HG02970 (cell line): ENCODE results near the gene KCTD6.

ENCODE experiments used
- ATAC-seq: cut with Tn5 transposase; IDR thresholded peaks from one replicate; pipeline ENCODE4 v1.9.1; 2021; ENCODE audit warnings: mild to moderate bottlenecking, moderate library complexity, moderate number of reproducible peaks; ENCODE audit not compliant: unreplicated experiment, low FRiP score

KCTD6 gene

GRCh38 chr3:58491506-58492402 lies at the start of gene KCTD6:
Gene KCTD6 (plus strand): TSS chr3:58492096. CDS start chr3:58498756, 6,660 bp downstream.
- peak; percentile 95 for ATAC-seq

- no peak for ATAC-seq
Observed at GRCh38 chr3:58452176-58452575, 39.7 kb upstream of the KCTD6 start.

DNA sequence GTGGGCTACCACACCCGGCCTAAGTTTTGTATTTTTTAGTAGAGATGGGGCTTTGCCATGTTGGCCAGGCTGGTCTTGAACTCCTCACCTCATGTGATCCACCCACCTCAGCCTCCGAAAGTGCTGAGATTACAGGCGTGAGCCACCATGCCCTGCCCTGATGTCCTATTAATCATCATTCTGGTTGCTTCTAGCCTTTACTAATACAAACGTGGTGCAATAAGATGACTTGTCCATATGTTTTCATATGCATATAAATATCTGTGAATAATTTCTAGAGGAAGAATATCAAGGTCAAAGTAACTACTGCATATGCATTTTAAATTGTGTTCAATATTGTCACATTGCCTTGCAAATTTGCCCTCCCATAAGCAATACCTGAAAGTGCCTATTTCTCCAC lies 32.7 kb upstream of the KCTD6 start:
- no peak for ATAC-seq

DNA sequence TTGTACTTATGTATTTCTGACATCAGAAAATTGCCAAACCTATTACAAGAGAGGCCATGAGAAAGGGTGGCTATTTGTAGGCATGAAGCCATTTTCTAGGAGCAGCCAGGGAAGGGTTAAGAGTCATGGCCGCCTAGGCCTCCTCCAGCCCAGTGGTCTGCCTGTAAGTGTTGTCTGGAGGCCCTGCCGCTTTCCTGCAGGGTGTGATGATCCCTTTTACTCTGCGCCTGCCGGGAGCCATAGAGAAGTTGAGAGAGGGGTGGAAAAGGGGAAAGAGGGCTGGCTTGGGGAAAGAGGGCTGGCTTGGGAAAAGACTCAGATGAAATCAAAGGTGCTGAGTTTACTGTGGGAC lies 29.1 kb upstream of the KCTD6 start:
- ATAC-seq = no peak

- no peak for ATAC-seq
Observed at GRCh38 chr3:58463181-58463941, 28.5 kb upstream of the KCTD6 start.

- no peak for ATAC-seq
Observed at GRCh38 chr3:58463942-58464271, 28.0 kb upstream of the KCTD6 start.

- ATAC-seq = no peak
Observed at GRCh38 chr3:58464866-58465265, 27.0 kb upstream of the KCTD6 start.

- no peak for ATAC-seq
Observed at GRCh38 chr3:58466899-58467563, 24.9 kb upstream of the KCTD6 start.

DNA sequence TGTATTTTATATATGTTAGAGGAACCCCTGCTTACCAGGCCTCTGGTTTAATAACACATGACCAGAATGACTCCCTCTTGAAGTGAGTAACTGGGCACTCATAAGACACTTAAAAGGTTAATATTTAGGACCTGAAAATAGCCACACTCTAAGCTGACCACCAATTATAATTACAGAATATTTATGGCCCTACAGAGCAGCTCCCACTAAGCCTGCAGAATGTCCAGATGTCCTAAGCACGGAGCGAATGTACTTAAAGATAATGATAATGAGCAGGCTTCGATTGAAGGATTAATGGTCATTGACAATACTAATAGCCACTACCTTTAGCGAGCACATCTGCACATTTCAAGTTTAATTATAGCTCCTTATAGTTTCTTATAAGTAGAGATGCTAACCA lies 22.8 kb upstream of the KCTD6 start:
- ATAC-seq = no peak

DNA sequence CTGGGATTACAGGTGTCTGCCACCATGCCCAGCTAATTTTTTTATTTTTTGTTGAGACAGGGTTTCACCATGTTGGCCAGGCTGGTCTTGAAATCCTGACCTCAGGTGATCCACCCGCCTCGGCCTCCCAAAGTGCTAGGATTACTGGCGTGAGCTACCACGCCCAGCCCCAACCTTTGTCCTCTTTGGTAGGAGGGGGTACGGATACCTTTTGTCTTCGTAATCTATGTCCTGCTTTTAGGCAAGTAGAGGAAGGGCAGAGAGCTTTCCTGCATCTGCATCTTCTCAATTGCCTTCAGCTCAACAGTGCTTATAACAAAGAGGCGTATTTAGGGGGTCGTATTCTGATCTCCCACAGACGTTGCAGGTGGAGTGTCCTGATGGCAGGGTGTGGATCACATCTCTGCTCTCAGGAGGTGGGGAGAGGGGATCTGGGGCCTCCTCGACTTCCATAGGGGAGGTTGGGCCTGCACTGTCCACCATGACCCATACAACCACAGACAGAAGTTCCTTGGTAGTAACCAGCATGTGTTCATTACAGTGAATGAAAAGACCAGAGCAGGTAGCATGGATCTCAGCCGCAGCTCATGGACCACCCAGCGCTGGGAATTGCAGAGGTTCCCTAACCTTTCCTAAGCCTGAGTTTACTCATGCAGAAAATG lies 21.4 kb upstream of the KCTD6 start:
- ATAC-seq = no peak

DNA sequence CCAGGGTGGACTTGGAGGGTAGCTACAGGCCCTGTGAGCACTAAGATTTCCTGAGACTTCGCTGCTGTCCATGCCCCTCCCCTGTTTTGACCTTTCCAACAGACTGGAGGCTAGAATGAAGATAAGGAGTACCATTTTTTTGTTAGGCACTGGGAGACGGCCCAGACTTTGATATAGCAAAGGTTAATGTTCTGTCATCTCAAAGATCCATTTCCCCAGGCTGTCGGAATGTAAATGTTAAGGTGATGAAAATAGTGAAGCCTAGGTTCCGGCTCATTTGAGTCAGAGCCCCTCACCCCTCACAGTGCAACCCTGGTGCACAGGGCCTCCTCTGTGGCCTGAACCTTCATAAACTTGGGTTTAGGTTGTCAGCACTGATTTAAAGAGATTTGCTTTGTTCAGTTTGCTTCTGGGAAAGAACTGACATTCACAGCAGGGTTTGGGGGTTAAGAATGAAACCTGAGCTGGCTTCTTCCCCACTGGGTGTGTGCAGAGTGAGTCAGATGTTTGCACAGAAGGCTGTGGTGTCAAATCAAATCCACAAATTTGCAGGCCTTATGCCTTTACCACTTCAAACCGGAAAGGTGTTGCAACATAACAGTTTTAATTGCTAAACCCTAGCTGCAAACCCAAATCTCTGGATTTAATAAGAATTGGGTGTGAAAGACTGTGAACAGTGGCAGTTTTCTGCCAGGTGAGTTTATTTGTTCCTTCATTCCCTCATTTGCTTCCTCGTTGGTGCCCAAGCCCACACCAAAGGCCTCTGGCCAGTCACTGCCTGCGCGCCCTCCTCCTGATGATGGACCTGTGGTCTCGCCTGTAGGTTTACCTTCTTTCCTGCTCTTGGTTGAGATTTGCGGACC lies 20.6 kb upstream of the KCTD6 start:
- ATAC-seq = no peak

DNA sequence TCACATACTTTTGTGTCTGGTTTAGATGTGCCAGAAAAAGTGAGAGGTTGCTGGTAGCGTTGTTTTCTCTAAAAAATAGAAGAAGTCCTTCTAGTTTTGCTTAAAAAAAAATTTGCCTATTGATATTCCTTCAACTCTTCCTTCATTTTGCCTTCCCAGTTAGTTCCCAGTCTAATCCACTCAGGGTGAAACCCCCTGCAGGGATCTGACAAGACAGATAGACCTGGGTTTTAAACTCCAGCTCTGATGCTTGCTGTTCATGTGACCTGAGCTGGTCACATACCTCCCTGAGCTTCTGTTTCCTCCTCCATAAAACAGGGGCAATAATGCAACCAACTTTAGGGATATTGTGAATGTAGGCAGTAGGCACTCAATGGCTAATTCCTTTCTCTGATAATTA lies 18.6 kb upstream of the KCTD6 start:
- no peak for ATAC-seq

GRCh38 chr3:58474348-58474911 lies 17.5 kb upstream of the KCTD6 start:
- ATAC-seq = no peak

- no peak for ATAC-seq
Observed at GRCh38 chr3:58474967-58475578, 16.8 kb upstream of the KCTD6 start.

DNA sequence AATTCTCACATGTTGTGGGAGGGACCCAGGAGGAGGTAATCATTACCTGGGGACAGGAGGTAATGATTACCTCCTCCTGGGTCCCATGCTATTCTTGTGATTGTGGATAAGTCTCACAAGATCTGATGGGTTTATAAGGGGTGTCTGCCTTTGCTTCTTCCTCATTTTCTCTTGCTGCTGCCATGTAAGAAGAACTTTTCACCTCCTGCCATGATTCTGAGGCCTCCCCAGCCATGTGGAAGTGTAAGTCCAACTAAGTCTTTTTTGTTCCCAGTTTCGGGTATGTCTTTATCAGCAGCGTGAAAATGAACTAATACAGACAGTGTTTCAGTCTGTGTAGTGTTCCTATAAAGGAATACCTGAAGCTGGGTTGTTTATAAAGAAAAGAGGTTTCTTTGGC lies 13.1 kb upstream of the KCTD6 start:
- ATAC-seq = no peak

GRCh38 chr3:58480309-58480708 lies 11.6 kb upstream of the KCTD6 start:
- no peak for ATAC-seq

DNA sequence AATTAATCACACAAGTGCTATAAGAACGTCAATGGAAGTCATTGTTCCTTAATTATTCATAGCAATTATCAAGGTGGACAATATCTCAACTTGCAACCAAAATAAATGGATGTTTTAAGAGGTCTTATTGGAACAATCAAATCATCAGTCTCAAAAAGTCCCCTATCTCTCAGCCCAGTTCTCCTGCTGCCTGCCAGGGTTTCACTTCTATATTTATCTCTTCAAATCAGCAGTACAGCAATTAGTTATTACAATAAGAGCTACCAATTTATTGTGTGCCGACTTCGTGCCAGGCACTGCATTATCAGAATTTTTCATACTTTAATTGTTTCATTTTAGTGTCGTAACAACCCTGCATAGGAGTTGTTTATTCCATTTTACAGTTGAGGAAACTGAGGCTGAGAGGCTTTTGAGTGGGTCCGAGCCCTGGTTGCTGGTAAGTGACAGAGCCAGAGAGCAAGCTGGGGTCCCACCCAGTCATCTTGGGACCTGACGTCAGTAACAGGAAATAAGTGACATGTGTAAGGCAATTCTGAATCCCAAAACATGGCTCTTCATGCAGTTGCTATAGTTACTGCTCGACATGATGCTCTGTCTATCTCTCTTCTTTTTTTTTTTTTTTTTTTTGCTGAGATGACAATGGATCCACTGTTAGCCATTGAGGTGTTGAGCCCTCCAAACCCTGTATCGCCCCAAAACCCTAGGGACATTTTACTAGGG lies 8.8 kb upstream of the KCTD6 start:
- no peak for ATAC-seq

DNA sequence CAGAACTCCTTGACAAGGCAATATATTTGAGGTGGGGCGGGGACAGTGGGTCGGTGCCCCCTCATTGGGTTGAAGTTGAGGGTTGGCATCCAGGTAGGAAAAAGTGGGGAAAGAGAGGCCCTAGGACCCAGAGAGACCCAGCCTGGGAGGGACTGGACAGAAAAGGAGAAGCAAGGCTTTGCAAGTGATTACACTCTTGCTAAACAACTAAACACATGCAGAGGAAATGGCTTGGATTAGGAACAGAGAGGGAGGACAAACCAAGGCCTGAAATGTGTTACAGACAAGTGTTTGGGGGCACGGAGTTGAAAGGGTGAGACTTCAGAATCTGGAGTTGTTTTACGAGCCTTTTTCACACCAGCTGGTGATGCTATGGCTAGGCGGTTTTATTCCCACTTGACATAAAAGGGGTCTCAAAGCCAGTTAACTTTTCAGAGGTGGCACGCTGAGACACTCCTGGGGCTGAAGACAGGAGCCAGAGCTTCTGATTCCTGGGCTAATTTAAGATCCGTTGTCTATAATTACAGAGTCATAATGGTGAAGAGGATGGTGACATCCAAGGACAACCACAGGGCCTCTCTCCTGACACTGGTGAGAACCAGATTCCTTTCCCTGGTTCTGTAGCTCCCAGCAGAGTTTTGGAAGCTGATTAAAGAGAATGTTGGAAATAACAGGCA lies 7.7 kb upstream of the KCTD6 start:
- ATAC-seq = no peak
